Peyer's patch (tissue), 4 donors: ENCODE results near the gene AKT3.

ENCODE experiments used
- POLR2A ChIP-seq, 2 donors: fragments of 450-650 bp; IDR thresholded peaks; one replicate each; pipeline ENCODE4 v1.5.1; 2017; ENCODE audit warnings: antibody characterized with exemption in 2 of 2, mild to moderate bottlenecking in 2 of 2, moderate library complexity in 2 of 2
- TF ChIP-seq, protein P1 (sequence below), 6 experiments: fragments of 450-650 bp in 4 of 6; fragments of 200-600 bp in 2 of 6; sonication (generic) in 1 of 6; IDR thresholded peaks; one replicate each; pipeline ENCODE4 v1.5.1; 2017 to 2019; ENCODE audit warnings: antibody characterized with exemption in 6 of 6, mild to moderate bottlenecking in 3 of 6, moderate library complexity in 1 of 6

DNA sequence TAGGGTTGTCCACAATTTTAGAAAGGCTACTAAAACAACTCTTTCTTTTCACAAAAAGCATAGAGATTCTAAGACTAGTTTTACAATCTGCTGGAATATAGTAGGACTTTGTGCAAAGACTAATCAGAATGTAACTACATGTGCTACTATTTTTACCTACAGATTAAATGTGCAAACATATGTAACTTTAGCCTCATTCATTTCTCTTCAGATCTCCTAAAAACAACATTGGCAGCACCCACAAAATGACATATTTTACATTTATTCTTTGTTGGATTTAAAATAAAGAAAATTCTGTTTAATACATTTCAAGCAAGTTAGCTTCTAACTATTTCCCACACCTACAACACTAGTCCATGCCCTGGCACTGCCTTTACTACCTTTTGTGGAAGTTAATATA is 292.2 kb downstream of the AKT3 start:
- TF ChIP-seq, protein P1, sequence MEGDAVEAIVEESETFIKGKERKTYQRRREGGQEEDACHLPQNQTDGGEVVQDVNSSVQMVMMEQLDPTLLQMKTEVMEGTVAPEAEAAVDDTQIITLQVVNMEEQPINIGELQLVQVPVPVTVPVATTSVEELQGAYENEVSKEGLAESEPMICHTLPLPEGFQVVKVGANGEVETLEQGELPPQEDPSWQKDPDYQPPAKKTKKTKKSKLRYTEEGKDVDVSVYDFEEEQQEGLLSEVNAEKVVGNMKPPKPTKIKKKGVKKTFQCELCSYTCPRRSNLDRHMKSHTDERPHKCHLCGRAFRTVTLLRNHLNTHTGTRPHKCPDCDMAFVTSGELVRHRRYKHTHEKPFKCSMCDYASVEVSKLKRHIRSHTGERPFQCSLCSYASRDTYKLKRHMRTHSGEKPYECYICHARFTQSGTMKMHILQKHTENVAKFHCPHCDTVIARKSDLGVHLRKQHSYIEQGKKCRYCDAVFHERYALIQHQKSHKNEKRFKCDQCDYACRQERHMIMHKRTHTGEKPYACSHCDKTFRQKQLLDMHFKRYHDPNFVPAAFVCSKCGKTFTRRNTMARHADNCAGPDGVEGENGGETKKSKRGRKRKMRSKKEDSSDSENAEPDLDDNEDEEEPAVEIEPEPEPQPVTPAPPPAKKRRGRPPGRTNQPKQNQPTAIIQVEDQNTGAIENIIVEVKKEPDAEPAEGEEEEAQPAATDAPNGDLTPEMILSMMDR (IDR thresholded peaks at IDR 0.05), result no peak
- no peak for TF ChIP-seq POLR2A (IDR thresholded peaks at IDR 0.05)
